PC-3 (cell line): ENCODE data around the gene EXD3. TPM values are rescaled to one million over a fixed set of nuclear protein-coding genes. Genes with fewer than 3 reads are reported as not detected.

ENCODE experiments used
- ATAC-seq: fragments of 200-7000 bp; cut with Tn5 transposase; 2 replicates; pipeline ENCODE4 v1.9.1; 2020; ENCODE audit warnings: mild to moderate bottlenecking, moderate library complexity
- BruUV-seq: library from RNA; stranded (reverse); fragments of 400-500 nt; replicated peaks from 2 replicates; lab custom pipeline; 2021; lab: Mats Ljungman, UMichigan
- CTCF ChIA-PET: fragments of 300-600 bp; sonication (Branson Sonifier 250); formaldehyde crosslinking; loops from one replicate; lab custom pipeline; 2022; ENCODE audit warnings: antibody characterized with exemption; lab: Charles Lee
- POLR2A ChIA-PET: fragments of 300-600 bp; sonication (Branson Sonifier 250); formaldehyde crosslinking; loops from one replicate; lab custom pipeline; 2022; ENCODE audit warnings: antibody characterized with exemption; ENCODE audit not compliant: unreplicated experiment; lab: Charles Lee
- DNase-seq: peaks from one replicate; pipeline ENCODE4 v3.0.0-alpha.2; 2015
- H2AFZ ChIP-seq: fragments of 300-600 bp; sonication (generic); 2 replicates; pipeline ENCODE4 v1.6.0; 2016; ENCODE audit warnings: antibody characterized with exemption, low read length
- H3F3A ChIP-seq: fragments of 300-600 bp; sonication (generic); one replicate; pipeline ENCODE4 v1.6.0; 2017; ENCODE audit warnings: antibody characterized with exemption, low read length, control low read depth, mild to moderate bottlenecking; ENCODE audit not compliant: unreplicated experiment
- H3K27ac ChIP-seq: fragments of 300-600 bp; sonication (generic); 2 replicates; pipeline ENCODE4 v1.5.1; 2016; ENCODE audit warnings: mild to moderate bottlenecking, low read length
- H3K27me3 ChIP-seq: fragments of 300-600 bp; sonication (generic); 2 replicates; pipeline ENCODE4 v1.6.1; 2016; ENCODE audit warnings: low read length, mixed read lengths
- H3K36me3 ChIP-seq: fragments of 300-600 bp; sonication (generic); 2 replicates; pipeline ENCODE4 v1.6.1; 2016; ENCODE audit warnings: low read depth, mixed run types, low read length, mixed read lengths
- H3K4me1 ChIP-seq: fragments of 300-600 bp; sonication (generic); 2 replicates; pipeline ENCODE4 v1.5.1; 2016; ENCODE audit warnings: low read length; ENCODE audit not compliant: insufficient read depth
- H3K4me2 ChIP-seq: fragments of 300-600 bp; sonication (generic); 2 replicates; pipeline ENCODE4 v1.6.0; 2016; ENCODE audit warnings: low read length
- H3K4me3 ChIP-seq: fragments of 300-600 bp; sonication (generic); 2 replicates; pipeline ENCODE4 v1.5.1; 2016; ENCODE audit warnings: mild to moderate bottlenecking, low read length, mixed read lengths
- H3K79me2 ChIP-seq: fragments of 300-600 bp; sonication (generic); 2 replicates; pipeline ENCODE4 v1.6.1; 2017; ENCODE audit warnings: low read length, mixed read lengths
- H3K9ac ChIP-seq: fragments of 300-600 bp; sonication (generic); 2 replicates; pipeline ENCODE4 v1.6.0; 2016; ENCODE audit warnings: mild to moderate bottlenecking, low read length
- H3K9me2 ChIP-seq: fragments of 300-600 bp; sonication (generic); replicated peaks from 2 replicates; pipeline ENCODE4 v1.6.1; 2016; ENCODE audit warnings: mixed run types, low read length, mixed read lengths
- H3K9me3 ChIP-seq: fragments of 300-600 bp; sonication (generic); 2 replicates; pipeline ENCODE4 v1.6.1; 2016; ENCODE audit warnings: low read length, mixed read lengths
- H4K20me1 ChIP-seq: fragments of 300-600 bp; sonication (generic); 2 replicates; pipeline ENCODE4 v1.6.1; 2016; ENCODE audit warnings: low read length, mixed read lengths
- EZH2 ChIP-seq: fragments of 300-600 bp; sonication (generic); IDR thresholded peaks from one replicate; pipeline ENCODE4 v1.6.1; 2017; ENCODE audit warnings: antibody characterized with exemption, mild to moderate bottlenecking, low read length; ENCODE audit not compliant: unreplicated experiment
- EZH2phosphoT487 ChIP-seq: fragments of 300-600 bp; sonication (generic); IDR thresholded peaks from 2 replicates; pipeline ENCODE4 v1.6.1; 2018; ENCODE audit warnings: mild to moderate bottlenecking, antibody characterized with exemption, low read length, borderline replicate concordance
- intact Hi-C: fragments of 100-400 bp; cut with micrococcal nuclease; formaldehyde crosslinking; loops from 2 replicates; pipeline ENCODE4 v1.9.0; 2023
- total RNA-seq: library from RNA; depleted of rRNA; stranded (reverse); fragments of >200 nt; gene quantifications from 2 replicates; pipeline ENCODE4 v1.2.3, GENCODE V29; 2014
- TF ChIP-seq, protein P1 (sequence below): fragments of 300-600 bp; sonication (generic); conservative IDR thresholded peaks from 2 replicates; pipeline ENCODE4 v1.5.1; 2017; ENCODE audit warnings: antibody characterized with exemption, low read depth, mild to moderate bottlenecking, low read length

Gene EXD3
- total RNA-seq, 1 experiment from 2014 or later: 1.9 TPM

DNA sequence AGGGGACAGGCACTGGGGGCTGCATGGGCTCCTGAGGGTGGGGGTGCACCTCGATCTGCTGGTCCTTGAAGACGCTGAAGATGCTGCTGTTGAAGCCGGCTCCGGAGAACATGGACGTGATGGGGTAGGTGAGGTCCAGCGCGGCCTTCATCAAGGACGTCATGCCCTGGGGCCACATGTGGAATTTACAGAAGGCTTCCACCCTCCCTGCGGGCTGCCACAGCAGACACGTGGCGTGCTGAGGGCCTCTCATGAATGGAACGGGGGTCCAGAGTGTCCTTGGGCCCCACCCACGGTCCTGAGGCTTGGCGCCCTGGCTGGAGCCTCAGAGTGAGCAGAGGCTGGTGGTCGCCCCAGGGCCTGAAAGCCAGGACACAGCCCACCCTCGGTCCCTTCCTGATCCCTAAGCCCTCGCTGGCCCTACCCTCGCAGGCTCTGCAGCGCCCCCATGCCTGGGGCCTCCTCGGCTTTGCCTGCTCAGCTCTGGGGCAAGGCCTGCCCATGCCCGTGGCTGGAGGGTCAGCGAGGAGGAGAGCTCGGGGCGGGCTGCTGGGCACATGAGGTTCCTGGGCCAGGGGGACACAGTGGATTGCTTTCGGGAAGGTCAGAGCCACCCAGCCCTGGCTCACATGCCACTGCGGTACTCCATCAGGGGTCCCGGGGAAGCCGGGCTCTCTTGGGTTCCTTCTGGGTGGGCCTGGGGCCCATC lies 41.5 kb upstream of the EXD3 start:
- Histone ChIP-seq H3K9me2 (no peaks in the 10 kb centered on the region), H3F3A (no peaks in the 10 kb centered on the region), H3K4me1 (peaks cover 2% of the 10 kb centered on the region; the same call in 1 of the 2 replicates), H3K79me2 (no peaks in the 10 kb centered on the region), H3K36me3 (no peaks in the 10 kb centered on the region), H4K20me1 (no peaks in the 10 kb centered on the region), H3K27ac (no peak overlapping the region), H3K4me2 (no peak overlapping the region), H3K27me3 (no peaks in the 10 kb centered on the region), H3K4me3 (no peak overlapping the region), H3K9ac (no peak overlapping the region), H2AFZ (no peak overlapping the region), H3K9me3 (no peaks in the 10 kb centered on the region)
- intact Hi-C loops: no loop called here
- BruUV-seq: no TSS peak
- ChIA-PET CTCF (no interaction called here), POLR2A (no interaction called here)
- ATAC-seq (no peak), DNase-seq (no peak)
- TF ChIP-seq, protein P1, sequence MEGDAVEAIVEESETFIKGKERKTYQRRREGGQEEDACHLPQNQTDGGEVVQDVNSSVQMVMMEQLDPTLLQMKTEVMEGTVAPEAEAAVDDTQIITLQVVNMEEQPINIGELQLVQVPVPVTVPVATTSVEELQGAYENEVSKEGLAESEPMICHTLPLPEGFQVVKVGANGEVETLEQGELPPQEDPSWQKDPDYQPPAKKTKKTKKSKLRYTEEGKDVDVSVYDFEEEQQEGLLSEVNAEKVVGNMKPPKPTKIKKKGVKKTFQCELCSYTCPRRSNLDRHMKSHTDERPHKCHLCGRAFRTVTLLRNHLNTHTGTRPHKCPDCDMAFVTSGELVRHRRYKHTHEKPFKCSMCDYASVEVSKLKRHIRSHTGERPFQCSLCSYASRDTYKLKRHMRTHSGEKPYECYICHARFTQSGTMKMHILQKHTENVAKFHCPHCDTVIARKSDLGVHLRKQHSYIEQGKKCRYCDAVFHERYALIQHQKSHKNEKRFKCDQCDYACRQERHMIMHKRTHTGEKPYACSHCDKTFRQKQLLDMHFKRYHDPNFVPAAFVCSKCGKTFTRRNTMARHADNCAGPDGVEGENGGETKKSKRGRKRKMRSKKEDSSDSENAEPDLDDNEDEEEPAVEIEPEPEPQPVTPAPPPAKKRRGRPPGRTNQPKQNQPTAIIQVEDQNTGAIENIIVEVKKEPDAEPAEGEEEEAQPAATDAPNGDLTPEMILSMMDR: no peak
- TF ChIP-seq EZH2phosphoT487 (no peak), EZH2 (no peak)

DNA sequence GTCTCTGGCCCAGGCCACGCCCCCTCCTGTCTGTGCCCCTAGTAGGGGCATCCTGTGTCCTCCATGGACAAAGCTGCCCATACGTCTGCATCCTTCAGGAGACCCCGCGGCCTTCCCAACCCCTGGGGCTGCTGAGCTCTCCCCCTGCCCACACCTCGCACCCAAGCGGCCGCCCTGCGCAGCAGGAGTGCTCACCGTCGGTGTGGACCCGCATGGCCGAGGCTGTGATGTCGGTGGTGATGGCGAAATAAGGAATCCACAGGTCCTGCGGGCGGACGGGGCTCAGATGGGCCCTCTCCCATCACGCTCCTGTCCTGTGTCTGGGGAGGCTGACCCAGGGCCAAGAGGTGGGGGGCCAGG lies 40.9 kb upstream of the EXD3 start:
- Histone ChIP-seq H3K4me1 (peaks cover 4% of the 10 kb centered on the region; the same call in 1 of the 2 replicates), H3F3A (no peaks in the 10 kb centered on the region), H4K20me1 (no peaks in the 10 kb centered on the region), H3K27ac (no peak overlapping the region), H3K79me2 (no peaks in the 10 kb centered on the region), H3K4me2 (no peak overlapping the region), H3K9me3 (no peaks in the 10 kb centered on the region), H3K9me2 (no peaks in the 10 kb centered on the region), H2AFZ (no peak overlapping the region), H3K9ac (no peak overlapping the region), H3K36me3 (no peaks in the 10 kb centered on the region), H3K4me3 (no peak overlapping the region), H3K27me3 (no peaks in the 10 kb centered on the region)
- ChIA-PET POLR2A (no interaction called here), CTCF (no interaction called here)
- TF ChIP-seq EZH2phosphoT487: no peak
- TF ChIP-seq, protein P1: no peak
- no peak for TF ChIP-seq EZH2
- BruUV-seq: no TSS peak
- intact Hi-C loops: no loop called here
- no peak for DNase-seq
- no peak for ATAC-seq
